ENCODE measurements around the gene PLCB1.
"Not testable (repeated sequence)": the region's sequence is repeated elsewhere in the genome, so short reads cannot be mapped to it uniquely, and the experiment has no call there.

PLCB1 gene

GRCh38 chr20:8640461-8640860 lies 508.4 kb downstream of the PLCB1 start:
- no peak for DNase-seq

GRCh38 chr20:8642247-8642646 lies 510.2 kb downstream of the PLCB1 start:
- no peak for DNase-seq

GRCh38 chr20:8644468-8644867 lies 512.4 kb downstream of the PLCB1 start:
- not testable (repeated sequence) for DNase-seq

GRCh38 chr20:8645326-8645725 lies 513.3 kb downstream of the PLCB1 start:
- DNase-seq = no peak

- DNase-seq = no peak
These were observed 514.0 kb downstream of the PLCB1 start for GRCh38 chr20:8646033-8646441.

- DNase-seq = no peak
These were observed 514.6 kb downstream of the PLCB1 start for GRCh38 chr20:8646716-8647115.

GRCh38 chr20:8647961-8648441 lies 515.9 kb downstream of the PLCB1 start:
- DNase-seq = no peak

- DNase-seq = no peak
These were observed 516.4 kb downstream of the PLCB1 start for GRCh38 chr20:8648466-8648865.

GRCh38 chr20:8652396-8652795 lies 520.3 kb downstream of the PLCB1 start:
- no peak for DNase-seq

GRCh38 chr20:8654486-8654885 lies 522.4 kb downstream of the PLCB1 start:
- no peak for DNase-seq

GRCh38 chr20:8656335-8656734 lies 524.3 kb downstream of the PLCB1 start:
- no peak for DNase-seq

GRCh38 chr20:8657664-8658063 lies 525.6 kb downstream of the PLCB1 start:
- DNase-seq = no peak

- DNase-seq = no peak
These were observed 526.0 kb downstream of the PLCB1 start for GRCh38 chr20:8658103-8658502.

GRCh38 chr20:8661229-8661952 lies 529.3 kb downstream of the PLCB1 start:
- no peak for DNase-seq

GRCh38 chr20:8662433-8662954 lies 530.4 kb downstream of the PLCB1 start:
- DNase-seq = no peak

GRCh38 chr20:8663424-8663823 lies 531.4 kb downstream of the PLCB1 start:
- no peak for DNase-seq

- no peak for DNase-seq
These were observed 532.7 kb downstream of the PLCB1 start for GRCh38 chr20:8664778-8665177.

GRCh38 chr20:8667306-8667705 lies 535.2 kb downstream of the PLCB1 start:
- no peak for DNase-seq

- no peak for DNase-seq
These were observed 538.3 kb downstream of the PLCB1 start for GRCh38 chr20:8670207-8670892.

- DNase-seq = no peak
These were observed 538.8 kb downstream of the PLCB1 start for GRCh38 chr20:8670893-8671215.

GRCh38 chr20:8671370-8671961 lies 539.4 kb downstream of the PLCB1 start:
- no peak for DNase-seq

- no peak for DNase-seq
These were observed 541.0 kb downstream of the PLCB1 start for GRCh38 chr20:8673116-8673515.

GRCh38 chr20:8675896-8676295 lies 543.8 kb downstream of the PLCB1 start:
- DNase-seq = no peak

Data from activated CD4-positive, CD25-positive, alpha-beta regulatory T cell treated with anti-CD3 and anti-CD28 coated beads, Interleukin-2, amount 50 U/mL, for 72 hours (primary cell).